ENCODE results near the gene ACTL8. TPM values are rescaled to one million over a fixed set of nuclear protein-coding genes. Genes with fewer than 3 reads are reported as not detected.
A peak's percentile ranks its signal among the peaks of the same experiment; 100 is the strongest.

The ACTL8 gene
- total RNA-seq, 1 donor from 2014 or later = 0.17 TPM

DNA sequence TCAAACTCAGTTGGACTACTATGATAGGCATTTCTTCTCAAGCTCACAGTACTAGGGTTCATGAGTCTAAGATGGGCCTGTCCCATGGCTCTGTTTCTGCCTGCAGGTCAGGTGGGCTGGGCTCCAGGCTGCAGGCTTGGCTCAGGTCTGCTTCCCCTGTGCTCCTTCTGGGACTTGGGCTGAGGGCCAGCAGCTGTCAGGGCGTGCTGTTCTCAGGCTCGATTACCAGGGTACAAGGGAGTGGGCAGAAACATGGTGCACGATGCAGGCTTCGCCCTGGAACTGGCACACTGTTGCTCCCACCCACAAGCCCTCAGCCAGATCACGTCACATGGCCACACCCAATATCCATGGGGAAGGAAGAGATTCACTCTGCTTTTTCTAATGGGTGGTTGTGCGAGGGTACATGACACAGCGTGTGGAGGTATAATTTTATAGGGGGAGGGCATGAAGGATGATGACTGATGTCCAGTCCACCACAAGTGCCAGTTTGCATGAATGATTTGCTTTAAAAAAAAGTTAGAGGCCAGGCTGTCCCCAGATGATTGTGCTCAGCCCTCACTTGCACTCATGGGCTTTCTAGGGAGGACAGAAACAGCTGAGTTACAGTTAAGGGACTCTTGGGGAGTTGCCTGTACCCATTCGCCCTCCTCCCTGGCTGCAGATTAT is 118.0 kb downstream of the ACTL8 start:
- TF ChIP-seq, protein P1, sequence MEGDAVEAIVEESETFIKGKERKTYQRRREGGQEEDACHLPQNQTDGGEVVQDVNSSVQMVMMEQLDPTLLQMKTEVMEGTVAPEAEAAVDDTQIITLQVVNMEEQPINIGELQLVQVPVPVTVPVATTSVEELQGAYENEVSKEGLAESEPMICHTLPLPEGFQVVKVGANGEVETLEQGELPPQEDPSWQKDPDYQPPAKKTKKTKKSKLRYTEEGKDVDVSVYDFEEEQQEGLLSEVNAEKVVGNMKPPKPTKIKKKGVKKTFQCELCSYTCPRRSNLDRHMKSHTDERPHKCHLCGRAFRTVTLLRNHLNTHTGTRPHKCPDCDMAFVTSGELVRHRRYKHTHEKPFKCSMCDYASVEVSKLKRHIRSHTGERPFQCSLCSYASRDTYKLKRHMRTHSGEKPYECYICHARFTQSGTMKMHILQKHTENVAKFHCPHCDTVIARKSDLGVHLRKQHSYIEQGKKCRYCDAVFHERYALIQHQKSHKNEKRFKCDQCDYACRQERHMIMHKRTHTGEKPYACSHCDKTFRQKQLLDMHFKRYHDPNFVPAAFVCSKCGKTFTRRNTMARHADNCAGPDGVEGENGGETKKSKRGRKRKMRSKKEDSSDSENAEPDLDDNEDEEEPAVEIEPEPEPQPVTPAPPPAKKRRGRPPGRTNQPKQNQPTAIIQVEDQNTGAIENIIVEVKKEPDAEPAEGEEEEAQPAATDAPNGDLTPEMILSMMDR (IDR thresholded peaks at IDR 0.05; ENCODE audit: insufficient read depth, low read length, poor library complexity, severe bottlenecking) = no peak
- Histone ChIP-seq H3K27me3 (ENCODE audit: control insufficient read depth, insufficient read depth, low read length) (no peaks in the 10 kb centered on the region), H3K4me3 (ENCODE audit: low read depth, low read length) (no peak overlapping the region), H3K36me3 (ENCODE audit: control insufficient read depth, insufficient read depth, low read length) (no peaks in the 10 kb centered on the region)
- DNase-seq (ENCODE audit: low read depth) = no peak

DNA sequence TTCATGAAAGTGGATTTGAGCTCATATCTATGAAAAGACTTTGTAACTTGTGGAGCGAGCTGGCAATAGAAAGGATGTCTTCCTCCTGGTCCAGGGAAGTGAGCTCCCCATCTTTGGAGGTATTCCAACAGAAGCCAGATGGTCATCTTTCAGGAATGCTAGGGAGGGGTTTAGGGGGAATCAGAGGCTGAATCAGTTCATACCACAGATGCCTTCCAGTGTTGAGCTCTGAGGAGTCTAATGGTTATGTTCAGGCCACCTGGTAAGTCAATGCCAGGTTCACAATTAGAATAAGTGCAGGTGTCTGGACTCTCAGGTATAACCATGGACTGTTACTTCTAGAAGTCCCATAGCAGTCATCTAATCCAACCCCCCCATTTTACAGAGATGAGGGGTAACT is 119.1 kb downstream of the ACTL8 start:
- no peak overlapping the region for H3K4me3 ChIP-seq (ENCODE audit: low read depth, low read length)
- peak; percentile 83 for DNase-seq (ENCODE audit: low read depth)
- H3K27me3 ChIP-seq (ENCODE audit: control insufficient read depth, insufficient read depth, low read length) = no peaks in the 10 kb centered on the region
- TF ChIP-seq, protein P1 (IDR thresholded peaks at IDR 0.05; ENCODE audit: insufficient read depth, low read length, poor library complexity, severe bottlenecking) = no peak
- H3K36me3 ChIP-seq (ENCODE audit: control insufficient read depth, insufficient read depth, low read length) = no peaks in the 10 kb centered on the region

GRCh38 chr1:17874710-17875109 is 119.6 kb downstream of the ACTL8 start:
- H3K4me3 ChIP-seq (ENCODE audit: low read depth, low read length) = no peak overlapping the region
- no peak for DNase-seq (ENCODE audit: low read depth)
- no peaks in the 10 kb centered on the region for H3K27me3 ChIP-seq (ENCODE audit: control insufficient read depth, insufficient read depth, low read length)
- H3K36me3 ChIP-seq (ENCODE audit: control insufficient read depth, insufficient read depth, low read length) = no peaks in the 10 kb centered on the region
- TF ChIP-seq, protein P1 (IDR thresholded peaks at IDR 0.05; ENCODE audit: insufficient read depth, low read length, poor library complexity, severe bottlenecking) = no peak

- H3K4me3 ChIP-seq (ENCODE audit: low read depth, low read length) = no peak overlapping the region
These were observed 120.2 kb downstream of the ACTL8 start for GRCh38 chr1:17875171-17875881.

DNA sequence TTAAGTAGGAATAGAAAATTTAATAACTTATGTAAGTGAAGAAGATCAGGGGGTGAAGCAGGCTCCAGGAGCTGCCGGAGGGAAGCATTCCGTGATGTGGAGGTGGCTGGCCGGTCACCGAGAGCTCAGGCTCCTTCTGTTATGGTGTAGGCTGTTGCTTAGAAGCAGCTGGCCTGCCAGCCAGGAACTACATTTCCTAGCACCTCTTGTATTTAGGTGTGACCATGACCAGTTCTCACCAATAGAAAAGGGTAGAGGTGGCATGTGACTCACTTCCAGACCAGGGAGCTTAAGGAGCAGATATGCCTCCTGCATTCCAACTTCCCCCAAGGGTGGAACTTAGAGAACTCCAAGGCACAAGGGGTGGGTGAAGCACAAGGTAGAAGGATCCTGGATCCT is 120.7 kb downstream of the ACTL8 start:
- no peak overlapping the region for H3K4me3 ChIP-seq (ENCODE audit: low read depth, low read length)
- DNase-seq (ENCODE audit: low read depth) = no peak
- TF ChIP-seq, protein P1 (IDR thresholded peaks at IDR 0.05; ENCODE audit: insufficient read depth, low read length, poor library complexity, severe bottlenecking) = no peak

More at GRCh38 chr1:17875171-17875881, 120.2 kb downstream of the ACTL8 start:
- DNase-seq (ENCODE audit: low read depth) = no peak
- H3K36me3 ChIP-seq (ENCODE audit: control insufficient read depth, insufficient read depth, low read length) = no peaks in the 10 kb centered on the region
- TF ChIP-seq, protein P1 (IDR thresholded peaks at IDR 0.05; ENCODE audit: insufficient read depth, low read length, poor library complexity, severe bottlenecking) = no peak
- H3K27me3 ChIP-seq (ENCODE audit: control insufficient read depth, insufficient read depth, low read length) = no peaks in the 10 kb centered on the region

More for the DNA sequence above, 120.7 kb downstream of the ACTL8 start:
- Histone ChIP-seq H3K27me3 (ENCODE audit: control insufficient read depth, insufficient read depth, low read length) (no peaks in the 10 kb centered on the region), H3K36me3 (ENCODE audit: control insufficient read depth, insufficient read depth, low read length) (no peaks in the 10 kb centered on the region)

Other genes with a start within 250 kb of the ACTL8 start
- 23.5 and 29.5 TPM in 2 replicates for gene ARHGEF10L, start 215.6 kb upstream of the ACTL8 start, total RNA-seq

Data from kidney epithelial cell (primary cell).